Ishikawa (cell line): ENCODE data around the gene JPH2.

ENCODE experiments used
- CEBPB ChIP-seq: IDR thresholded peaks from 2 replicates; pipeline ENCODE4 v1.6.1; 2012
- CREB1 ChIP-seq: IDR thresholded peaks from 2 replicates; pipeline ENCODE4 v1.6.1; 2012; ENCODE audit warnings: low read depth
- EGR1 ChIP-seq: IDR thresholded peaks from 2 replicates; pipeline ENCODE4 v1.6.1; 2012
- EP300 ChIP-seq: IDR thresholded peaks from 2 replicates; pipeline ENCODE4 v1.6.1; 2012; ENCODE audit warnings: borderline replicate concordance
- FOXM1 ChIP-seq: IDR thresholded peaks from 2 replicates; pipeline ENCODE4 v1.6.1; 2012; ENCODE audit warnings: low read depth, borderline replicate concordance
- MAX ChIP-seq: IDR thresholded peaks from 2 replicates; pipeline ENCODE4 v1.6.1; 2012
- NFIC ChIP-seq: IDR thresholded peaks from 2 replicates; pipeline ENCODE4 v1.6.1; 2012
- RAD21 ChIP-seq: IDR thresholded peaks from 2 replicates; pipeline ENCODE4 v1.6.1; 2012; ENCODE audit warnings: low read depth
- REST ChIP-seq: IDR thresholded peaks from 2 replicates; pipeline ENCODE4 v1.6.1; 2012; ENCODE audit warnings: low read depth, mild to moderate bottlenecking
- TAF1 ChIP-seq: IDR thresholded peaks from 2 replicates; pipeline ENCODE4 v1.6.1; 2012; ENCODE audit warnings: low read depth, mild to moderate bottlenecking
- TCF12 ChIP-seq: IDR thresholded peaks from 2 replicates; pipeline ENCODE4 v1.6.1; 2012; ENCODE audit warnings: low read depth
- TEAD4 ChIP-seq: IDR thresholded peaks from 2 replicates; pipeline ENCODE4 v1.6.1; 2012
- USF1 ChIP-seq: IDR thresholded peaks from 2 replicates; pipeline ENCODE4 v1.6.1; 2012
- YY1 ChIP-seq: IDR thresholded peaks from 2 replicates; pipeline ENCODE4 v1.6.1; 2012; ENCODE audit warnings: low read depth
- ZBTB7A ChIP-seq: IDR thresholded peaks from 2 replicates; pipeline ENCODE4 v1.6.1; 2012; ENCODE audit warnings: low read depth

Gene JPH2

GRCh38 chr20:44187054-44187771 lies at the start of gene JPH2:
Gene JPH2, minus strand, starts transcription at chr20:44187188. Its CDS starts 483 bp downstream, at chr20:44186705.
- TF ChIP-seq CEBPB (no peak), TEAD4 (peak; percentile 18; the same call in 1 of the 2 replicates)

GRCh38 chr20:44235702-44236101 lies 48.7 kb upstream of the JPH2 start:
- TF ChIP-seq EP300: no peak
- no peak for TF ChIP-seq NFIC
- no peak for TF ChIP-seq USF1
- TF ChIP-seq EGR1: no peak

- no peak for TF ChIP-seq TEAD4
- TF ChIP-seq ZBTB7A: no peak
- TF ChIP-seq EP300: no peak
- no peak for TF ChIP-seq CEBPB
- TF ChIP-seq MAX: no peak
- no peak for TF ChIP-seq NFIC
- TF ChIP-seq CREB1: no peak
- TF ChIP-seq USF1: no peak
- no peak for TF ChIP-seq EGR1
- no peak for TF ChIP-seq RAD21
- no peak for TF ChIP-seq TAF1
- no peak for TF ChIP-seq YY1
- TF ChIP-seq TCF12: no peak
- no peak for TF ChIP-seq FOXM1
- no peak for TF ChIP-seq REST
These were observed 47.8 kb upstream of the JPH2 start for GRCh38 chr20:44234566-44235317.

- no peak for TF ChIP-seq CREB1
- peak; percentile 54 for TF ChIP-seq USF1
These were observed 46.5 kb upstream of the JPH2 start for GRCh38 chr20:44233436-44234016.

GRCh38 chr20:44231713-44232468 lies 44.9 kb upstream of the JPH2 start:
- TF ChIP-seq TAF1 (no peak), MAX (no peak), YY1 (no peak), CEBPB (no peak), TCF12 (no peak), EP300 (no peak), RAD21 (no peak), USF1 (no peak), ZBTB7A (no peak), EGR1 (no peak), REST (no peak), TEAD4 (no peak), NFIC (no peak), FOXM1 (no peak), CREB1 (no peak)
